ENCODE measurements around the gene TRPV6.

DNA sequence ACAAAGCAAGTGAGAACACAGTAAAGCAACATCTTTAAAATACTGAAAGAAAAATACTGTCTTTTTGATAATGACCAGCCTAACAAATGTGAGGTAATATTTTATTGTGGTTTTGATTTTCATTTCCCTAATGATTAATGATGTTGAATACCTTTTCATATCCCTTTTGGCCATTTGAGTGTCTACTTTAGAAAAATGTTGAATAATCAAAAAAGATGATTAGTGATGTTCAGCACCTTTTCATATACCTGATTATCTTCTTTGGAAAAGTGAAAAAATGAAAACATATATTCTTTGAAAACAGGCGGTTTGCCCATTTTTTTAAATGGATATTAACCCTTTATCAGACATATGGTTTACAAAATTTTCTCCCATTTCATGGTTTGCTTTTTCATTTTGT is 62.8 kb downstream of the TRPV6 start:
- TF ChIP-seq CREB1 (CRISPR knock-in tag; IDR thresholded peaks at IDR 0.05; ENCODE audit: low read depth) (no peak), EZH2 (IDR thresholded peaks at IDR 0.05; ENCODE audit: low read depth, unreplicated experiment) (no peak), POLR2AphosphoS5 (IDR thresholded peaks at IDR 0.05; ENCODE audit: low read depth) (no peak), EZH2phosphoT487 (IDR thresholded peaks at IDR 0.05; ENCODE audit: unreplicated experiment) (no peak), ZNF331 (CRISPR knock-in tag; IDR thresholded peaks at IDR 0.05; ENCODE audit: low read depth) (no peak), STAT1 (IDR thresholded peaks at IDR 0.05; ENCODE audit: unreplicated experiment) (no peak)
- TF ChIP-seq, protein P1, sequence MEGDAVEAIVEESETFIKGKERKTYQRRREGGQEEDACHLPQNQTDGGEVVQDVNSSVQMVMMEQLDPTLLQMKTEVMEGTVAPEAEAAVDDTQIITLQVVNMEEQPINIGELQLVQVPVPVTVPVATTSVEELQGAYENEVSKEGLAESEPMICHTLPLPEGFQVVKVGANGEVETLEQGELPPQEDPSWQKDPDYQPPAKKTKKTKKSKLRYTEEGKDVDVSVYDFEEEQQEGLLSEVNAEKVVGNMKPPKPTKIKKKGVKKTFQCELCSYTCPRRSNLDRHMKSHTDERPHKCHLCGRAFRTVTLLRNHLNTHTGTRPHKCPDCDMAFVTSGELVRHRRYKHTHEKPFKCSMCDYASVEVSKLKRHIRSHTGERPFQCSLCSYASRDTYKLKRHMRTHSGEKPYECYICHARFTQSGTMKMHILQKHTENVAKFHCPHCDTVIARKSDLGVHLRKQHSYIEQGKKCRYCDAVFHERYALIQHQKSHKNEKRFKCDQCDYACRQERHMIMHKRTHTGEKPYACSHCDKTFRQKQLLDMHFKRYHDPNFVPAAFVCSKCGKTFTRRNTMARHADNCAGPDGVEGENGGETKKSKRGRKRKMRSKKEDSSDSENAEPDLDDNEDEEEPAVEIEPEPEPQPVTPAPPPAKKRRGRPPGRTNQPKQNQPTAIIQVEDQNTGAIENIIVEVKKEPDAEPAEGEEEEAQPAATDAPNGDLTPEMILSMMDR (conservative IDR thresholded peaks at IDR 0.05; ENCODE audit: low read depth in 2 of 2): no peak
- TF ChIP-seq, protein P2, sequence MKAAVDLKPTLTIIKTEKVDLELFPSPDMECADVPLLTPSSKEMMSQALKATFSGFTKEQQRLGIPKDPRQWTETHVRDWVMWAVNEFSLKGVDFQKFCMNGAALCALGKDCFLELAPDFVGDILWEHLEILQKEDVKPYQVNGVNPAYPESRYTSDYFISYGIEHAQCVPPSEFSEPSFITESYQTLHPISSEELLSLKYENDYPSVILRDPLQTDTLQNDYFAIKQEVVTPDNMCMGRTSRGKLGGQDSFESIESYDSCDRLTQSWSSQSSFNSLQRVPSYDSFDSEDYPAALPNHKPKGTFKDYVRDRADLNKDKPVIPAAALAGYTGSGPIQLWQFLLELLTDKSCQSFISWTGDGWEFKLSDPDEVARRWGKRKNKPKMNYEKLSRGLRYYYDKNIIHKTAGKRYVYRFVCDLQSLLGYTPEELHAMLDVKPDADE (IDR thresholded peaks at IDR 0.05): no peak
- TF ChIP-seq, protein P3, sequence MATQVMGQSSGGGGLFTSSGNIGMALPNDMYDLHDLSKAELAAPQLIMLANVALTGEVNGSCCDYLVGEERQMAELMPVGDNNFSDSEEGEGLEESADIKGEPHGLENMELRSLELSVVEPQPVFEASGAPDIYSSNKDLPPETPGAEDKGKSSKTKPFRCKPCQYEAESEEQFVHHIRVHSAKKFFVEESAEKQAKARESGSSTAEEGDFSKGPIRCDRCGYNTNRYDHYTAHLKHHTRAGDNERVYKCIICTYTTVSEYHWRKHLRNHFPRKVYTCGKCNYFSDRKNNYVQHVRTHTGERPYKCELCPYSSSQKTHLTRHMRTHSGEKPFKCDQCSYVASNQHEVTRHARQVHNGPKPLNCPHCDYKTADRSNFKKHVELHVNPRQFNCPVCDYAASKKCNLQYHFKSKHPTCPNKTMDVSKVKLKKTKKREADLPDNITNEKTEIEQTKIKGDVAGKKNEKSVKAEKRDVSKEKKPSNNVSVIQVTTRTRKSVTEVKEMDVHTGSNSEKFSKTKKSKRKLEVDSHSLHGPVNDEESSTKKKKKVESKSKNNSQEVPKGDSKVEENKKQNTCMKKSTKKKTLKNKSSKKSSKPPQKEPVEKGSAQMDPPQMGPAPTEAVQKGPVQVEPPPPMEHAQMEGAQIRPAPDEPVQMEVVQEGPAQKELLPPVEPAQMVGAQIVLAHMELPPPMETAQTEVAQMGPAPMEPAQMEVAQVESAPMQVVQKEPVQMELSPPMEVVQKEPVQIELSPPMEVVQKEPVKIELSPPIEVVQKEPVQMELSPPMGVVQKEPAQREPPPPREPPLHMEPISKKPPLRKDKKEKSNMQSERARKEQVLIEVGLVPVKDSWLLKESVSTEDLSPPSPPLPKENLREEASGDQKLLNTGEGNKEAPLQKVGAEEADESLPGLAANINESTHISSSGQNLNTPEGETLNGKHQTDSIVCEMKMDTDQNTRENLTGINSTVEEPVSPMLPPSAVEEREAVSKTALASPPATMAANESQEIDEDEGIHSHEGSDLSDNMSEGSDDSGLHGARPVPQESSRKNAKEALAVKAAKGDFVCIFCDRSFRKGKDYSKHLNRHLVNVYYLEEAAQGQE (IDR thresholded peaks at IDR 0.05; ENCODE audit: unreplicated experiment): no peak

All from GM23338 (cell line).